HepG2 (cell line): ENCODE data around the gene EIF4G1. TPM values are rescaled to one million over a fixed set of nuclear protein-coding genes. Genes with fewer than 3 reads are reported as not detected.
A peak's percentile ranks its signal among the peaks of the same experiment; 100 is the strongest.

Source experiments
- AGO2 ChIP-seq: fragments of 200-400 bp; formaldehyde crosslinking; optimal IDR thresholded peaks from 2 replicates; pipeline ENCODE3; 2017; ENCODE audit warnings: mild to moderate bottlenecking, low read depth, low read length, moderate library complexity
- ARID5B ChIP-seq: IDR thresholded peaks from 2 replicates; pipeline ENCODE4 v1.4.0; 2020; ENCODE audit warnings: mild to moderate bottlenecking, missing genetic modification reagents
- DNMT3B ChIP-seq: conservative IDR thresholded peaks from 2 replicates; pipeline ENCODE4 v1.6.1; 2016; ENCODE audit warnings: missing biosample characterization, control low read depth
- FOSL2 ChIP-seq: sonication (generic); formaldehyde crosslinking; IDR thresholded peaks from 2 replicates; pipeline ENCODE4 v1.4.0; 2020; ENCODE audit warnings: missing genetic modification reagents
- FOXC1 ChIP-seq: sonication (generic); formaldehyde crosslinking; IDR thresholded peaks from 2 replicates; pipeline ENCODE4 v1.8.0; 2022; ENCODE audit warnings: mild to moderate bottlenecking, missing genetic modification reagents, borderline replicate concordance
- HCFC1 ChIP-seq: fragments of 150-350 bp; IDR thresholded peaks from 2 replicates; pipeline ENCODE4 v1.6.1; 2014; ENCODE audit warnings: low read depth, low read length
- KMT2A ChIP-seq: sonication (generic); formaldehyde crosslinking; IDR thresholded peaks from 2 replicates; pipeline ENCODE4 v1.4.0; 2020; ENCODE audit warnings: missing genetic modification reagents
- NR2F1 ChIP-seq, 2 experiments: fragments of 450-650 bp in 1 of 2; formaldehyde crosslinking in 1 of 2; IDR thresholded peaks; 2 replicates each; pipeline versions ENCODE4 v1.5.0 to v1.6.1; 2016 to 2020; ENCODE audit warnings: mild to moderate bottlenecking in 1 of 2, missing compliant biosample characterization in 1 of 2, missing genetic modification reagents in 1 of 2, moderate library complexity in 1 of 2
- TEAD2 ChIP-seq: sonication (generic); formaldehyde crosslinking; IDR thresholded peaks from 2 replicates; pipeline ENCODE4 v1.9.0; 2021; ENCODE audit warnings: missing genetic modification reagents
- TRIM22 ChIP-seq: fragments of 450-650 bp; IDR thresholded peaks from 2 replicates; pipeline ENCODE4 v1.6.1; 2017
- ZNF235 ChIP-seq: sonication (generic); formaldehyde crosslinking; IDR thresholded peaks from 2 replicates; pipeline ENCODE4 v1.8.1; 2023; ENCODE audit warnings: mild to moderate bottlenecking, missing genetic modification reagents, borderline replicate concordance
- ZNF331 ChIP-seq: sonication (generic); formaldehyde crosslinking; IDR thresholded peaks from 2 replicates; pipeline ENCODE4 v1.4.0; 2020; ENCODE audit warnings: missing genetic modification reagents
- polyA plus RNA-seq, 8 experiments: library from polyadenylated mRNA; depleted of rRNA in 3 of 8; stranded (reverse) in 7 of 8; unstranded in 1 of 8; fragments of >200 nt; fragmentation: Illumina TruSeq in 4 of 8; extraction: Trizol in 4 of 8; gene quantifications; 2 replicates each; pipeline versions ENCODE4 v1.2.1 to v1.2.3, GENCODE V29; 2011 to 2016; ENCODE audit warnings: low read depth in 4 of 8, missing spikeins in 1 of 8, mixed read lengths in 1 of 8; ENCODE audit not compliant: insufficient read depth in 1 of 8
- total RNA-seq, 5 experiments: library from RNA; depleted of rRNA; stranded (reverse); fragments of >200 nt; fragmentation: Illumina TruSeq; extraction: Trizol; gene quantifications; 2 replicates each; pipeline ENCODE4 v1.2.3, GENCODE V29; 2016; ENCODE audit warnings: low read depth in 1 of 5
- TF ChIP-seq, protein P1 (sequence below): sonication (generic); formaldehyde crosslinking; IDR thresholded peaks from 2 replicates; pipeline ENCODE4 v1.4.0; 2020; ENCODE audit warnings: missing genetic modification reagents
- TF ChIP-seq, protein P2 (sequence below): IDR thresholded peaks from 2 replicates; pipeline ENCODE4 v1.6.1; 2016; ENCODE audit warnings: mild to moderate bottlenecking
- TF ChIP-seq, protein P3 (sequence below): sonication (generic); formaldehyde crosslinking; IDR thresholded peaks from 2 replicates; pipeline ENCODE4 v1.4.0; 2020; ENCODE audit warnings: mild to moderate bottlenecking, missing genetic modification reagents
- TF ChIP-seq, protein P4 (sequence below): sonication (generic); formaldehyde crosslinking; IDR thresholded peaks from 2 replicates; pipeline ENCODE4 v1.8.1; 2023; ENCODE audit warnings: missing genetic modification reagents, mild to moderate bottlenecking, borderline replicate concordance

Gene EIF4G1
- total and polyA plus RNA-seq, 2 of the 13 experiments (the other 11 are each of a cell fraction or from before 2014, with no cell fraction given), result 208 to 213 TPM

- TF ChIP-seq ARID5B (no peak), TEAD2 (no peak), TRIM22 (no peak), DNMT3B (CRISPR knock-in tag) (no peak), NR2F1 (CRISPR knock-in tag; IDR thresholded peaks at IDR 0.05) (no peak), FOSL2 (no peak; the same call in none of the 2 replicates), ZNF235 (CRISPR knock-in tag) (no peak; the same call in 1 of the 2 replicates), KMT2A (CRISPR knock-in tag) (peak; percentile 63; the same call in 1 of the 2 replicates), HCFC1 (peak; percentile 86), ZNF331 (CRISPR knock-in tag) (peak; percentile 57; the same call in 1 of the 2 replicates), FOXC1 (CRISPR knock-in tag) (no peak), AGO2 (peak; percentile 42)
- TF ChIP-seq, protein P1, sequence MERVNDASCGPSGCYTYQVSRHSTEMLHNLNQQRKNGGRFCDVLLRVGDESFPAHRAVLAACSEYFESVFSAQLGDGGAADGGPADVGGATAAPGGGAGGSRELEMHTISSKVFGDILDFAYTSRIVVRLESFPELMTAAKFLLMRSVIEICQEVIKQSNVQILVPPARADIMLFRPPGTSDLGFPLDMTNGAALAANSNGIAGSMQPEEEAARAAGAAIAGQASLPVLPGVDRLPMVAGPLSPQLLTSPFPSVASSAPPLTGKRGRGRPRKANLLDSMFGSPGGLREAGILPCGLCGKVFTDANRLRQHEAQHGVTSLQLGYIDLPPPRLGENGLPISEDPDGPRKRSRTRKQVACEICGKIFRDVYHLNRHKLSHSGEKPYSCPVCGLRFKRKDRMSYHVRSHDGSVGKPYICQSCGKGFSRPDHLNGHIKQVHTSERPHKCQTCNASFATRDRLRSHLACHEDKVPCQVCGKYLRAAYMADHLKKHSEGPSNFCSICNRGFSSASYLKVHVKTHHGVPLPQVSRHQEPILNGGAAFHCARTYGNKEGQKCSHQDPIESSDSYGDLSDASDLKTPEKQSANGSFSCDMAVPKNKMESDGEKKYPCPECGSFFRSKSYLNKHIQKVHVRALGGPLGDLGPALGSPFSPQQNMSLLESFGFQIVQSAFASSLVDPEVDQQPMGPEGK, result peak; percentile 80
- TF ChIP-seq, protein P2, sequence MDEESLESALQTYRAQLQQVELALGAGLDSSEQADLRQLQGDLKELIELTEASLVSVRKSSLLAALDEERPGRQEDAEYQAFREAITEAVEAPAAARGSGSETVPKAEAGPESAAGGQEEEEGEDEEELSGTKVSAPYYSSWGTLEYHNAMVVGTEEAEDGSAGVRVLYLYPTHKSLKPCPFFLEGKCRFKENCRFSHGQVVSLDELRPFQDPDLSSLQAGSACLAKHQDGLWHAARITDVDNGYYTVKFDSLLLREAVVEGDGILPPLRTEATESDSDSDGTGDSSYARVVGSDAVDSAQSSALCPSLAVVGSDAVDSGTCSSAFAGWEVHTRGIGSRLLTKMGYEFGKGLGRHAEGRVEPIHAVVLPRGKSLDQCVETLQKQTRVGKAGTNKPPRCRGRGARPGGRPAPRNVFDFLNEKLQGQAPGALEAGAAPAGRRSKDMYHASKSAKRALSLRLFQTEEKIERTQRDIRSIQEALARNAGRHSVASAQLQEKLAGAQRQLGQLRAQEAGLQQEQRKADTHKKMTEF, result peak; percentile 48; the same call in 1 of the 2 replicates
- TF ChIP-seq, protein P3, sequence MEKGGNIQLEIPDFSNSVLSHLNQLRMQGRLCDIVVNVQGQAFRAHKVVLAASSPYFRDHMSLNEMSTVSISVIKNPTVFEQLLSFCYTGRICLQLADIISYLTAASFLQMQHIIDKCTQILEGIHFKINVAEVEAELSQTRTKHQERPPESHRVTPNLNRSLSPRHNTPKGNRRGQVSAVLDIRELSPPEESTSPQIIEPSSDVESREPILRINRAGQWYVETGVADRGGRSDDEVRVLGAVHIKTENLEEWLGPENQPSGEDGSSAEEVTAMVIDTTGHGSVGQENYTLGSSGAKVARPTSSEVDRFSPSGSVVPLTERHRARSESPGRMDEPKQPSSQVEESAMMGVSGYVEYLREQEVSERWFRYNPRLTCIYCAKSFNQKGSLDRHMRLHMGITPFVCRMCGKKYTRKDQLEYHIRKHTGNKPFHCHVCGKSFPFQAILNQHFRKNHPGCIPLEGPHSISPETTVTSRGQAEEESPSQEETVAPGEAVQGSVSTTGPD (CRISPR knock-in tag), result no peak
- TF ChIP-seq, protein P4, sequence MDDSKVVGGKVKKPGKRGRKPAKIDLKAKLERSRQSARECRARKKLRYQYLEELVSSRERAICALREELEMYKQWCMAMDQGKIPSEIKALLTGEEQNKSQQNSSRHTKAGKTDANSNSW (CRISPR knock-in tag), result no peak
Measured at GRCh38 chr3:184298759-184299487, 15.5 kb upstream of the EIF4G1 start, which contains the start of gene PSMD2 (continued).
